ENCODE measurements around the gene MEGF8.
A peak's percentile ranks its signal among the peaks of the same experiment; 100 is the strongest.

The MEGF8 gene

GRCh38 chr19:42286349-42287016 is 39.0 kb upstream of the MEGF8 start:
- no peak for DNase-seq (ENCODE audit: low read depth)

DNA sequence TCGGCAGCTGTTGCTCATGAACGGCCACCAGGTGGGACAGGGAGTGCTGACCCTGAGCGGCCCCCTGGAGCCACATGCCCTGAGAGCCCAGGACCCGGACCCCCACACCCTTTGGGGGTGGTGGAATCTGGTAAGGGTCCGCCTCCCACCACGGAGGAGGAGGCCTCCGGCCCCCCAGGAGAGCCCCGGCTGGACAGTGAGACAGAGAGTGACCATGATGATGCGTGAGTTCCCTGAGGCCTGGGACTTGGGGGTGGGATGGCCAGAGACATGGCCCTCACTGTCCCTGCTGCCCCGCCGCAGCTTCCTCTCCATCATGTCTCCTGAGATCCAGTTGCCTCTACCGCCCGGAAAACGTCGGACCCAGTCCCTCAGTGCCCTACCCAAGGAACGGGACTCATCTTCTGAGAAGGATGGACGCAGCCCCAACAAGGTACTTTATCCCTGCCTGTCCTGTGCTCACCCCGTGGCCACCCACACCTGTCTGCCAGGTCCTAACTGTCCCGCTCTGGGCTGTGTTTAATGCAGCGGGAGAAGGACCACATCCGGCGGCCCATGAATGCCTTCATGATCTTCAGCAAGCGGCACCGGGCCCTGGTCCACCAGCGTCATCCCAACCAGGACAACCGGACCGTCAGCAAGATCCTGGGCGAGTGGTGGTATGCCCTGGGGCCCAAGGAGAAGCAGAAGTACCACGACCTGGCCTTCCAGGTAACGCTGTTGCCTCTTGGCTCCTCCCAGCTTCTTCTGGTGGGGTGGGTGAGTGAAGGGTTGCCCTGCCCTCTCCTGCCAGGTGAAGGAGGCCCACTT is 38.2 kb upstream of the MEGF8 start:
- DNase-seq (ENCODE audit: low read depth): no peak

- no peak for DNase-seq (ENCODE audit: low read depth)
These were observed 37.7 kb upstream of the MEGF8 start for GRCh38 chr19:42287827-42288107.

- DNase-seq (ENCODE audit: low read depth): no peak
These were observed 37.0 kb upstream of the MEGF8 start for GRCh38 chr19:42288387-42288786.

DNA sequence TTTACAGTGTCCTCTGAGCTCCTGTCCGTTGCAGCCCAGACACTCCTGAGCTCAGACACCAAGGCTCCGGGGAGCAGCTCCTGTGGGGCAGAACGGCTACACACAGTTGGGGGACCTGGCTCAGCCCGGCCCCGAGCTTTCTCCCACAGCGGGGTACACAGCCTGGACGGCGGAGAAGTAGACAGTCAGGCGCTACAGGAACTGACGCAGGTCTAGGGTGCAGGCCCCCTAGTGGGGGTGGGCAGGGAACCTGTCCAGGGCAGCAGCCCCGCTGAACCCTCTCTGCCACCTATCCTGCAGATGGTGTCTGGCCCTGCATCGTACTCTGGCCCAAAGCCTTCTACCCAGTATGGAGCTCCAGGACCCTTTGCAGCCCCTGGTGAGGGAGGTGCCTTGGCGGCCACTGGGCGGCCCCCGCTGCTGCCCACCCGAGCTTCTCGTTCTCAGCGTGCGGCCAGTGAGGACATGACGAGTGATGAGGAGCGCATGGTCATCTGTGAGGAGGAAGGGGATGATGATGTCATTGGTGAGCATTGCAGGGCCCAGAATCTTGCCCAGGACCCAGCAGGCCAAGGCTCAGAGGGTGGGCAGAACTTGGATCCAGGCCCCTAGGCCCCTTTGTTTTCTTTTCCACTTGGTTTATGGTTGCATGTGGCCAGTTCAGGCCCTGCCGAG is 36.4 kb upstream of the MEGF8 start:
- no peak for DNase-seq (ENCODE audit: low read depth)

DNA sequence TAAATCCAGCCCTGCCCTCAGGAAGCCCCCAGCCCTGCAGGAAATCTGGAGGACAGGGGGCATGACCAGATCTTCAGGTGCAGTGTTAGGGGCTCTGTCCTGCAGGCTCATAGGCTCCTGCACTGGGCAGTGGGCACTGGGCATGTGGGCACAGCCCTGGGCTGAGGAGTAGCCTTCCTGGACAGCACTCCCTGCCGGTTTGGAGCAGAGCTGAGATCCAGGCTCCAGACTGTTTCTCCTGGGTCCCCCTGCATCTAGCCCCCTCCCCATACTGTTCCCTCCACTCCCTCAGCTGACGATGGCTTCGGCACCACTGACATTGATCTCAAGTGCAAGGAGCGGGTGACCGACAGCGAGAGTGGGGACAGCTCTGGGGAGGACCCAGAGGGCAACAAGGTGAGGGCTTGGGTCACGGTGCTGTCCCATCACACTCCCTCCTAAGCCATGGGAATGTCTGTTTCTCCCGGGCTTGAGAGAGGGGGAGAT is 35.8 kb upstream of the MEGF8 start:
- DNase-seq (ENCODE audit: low read depth): no peak

- DNase-seq (ENCODE audit: low read depth): no peak
These were observed 35.3 kb upstream of the MEGF8 start for GRCh38 chr19:42290136-42290522.

DNA sequence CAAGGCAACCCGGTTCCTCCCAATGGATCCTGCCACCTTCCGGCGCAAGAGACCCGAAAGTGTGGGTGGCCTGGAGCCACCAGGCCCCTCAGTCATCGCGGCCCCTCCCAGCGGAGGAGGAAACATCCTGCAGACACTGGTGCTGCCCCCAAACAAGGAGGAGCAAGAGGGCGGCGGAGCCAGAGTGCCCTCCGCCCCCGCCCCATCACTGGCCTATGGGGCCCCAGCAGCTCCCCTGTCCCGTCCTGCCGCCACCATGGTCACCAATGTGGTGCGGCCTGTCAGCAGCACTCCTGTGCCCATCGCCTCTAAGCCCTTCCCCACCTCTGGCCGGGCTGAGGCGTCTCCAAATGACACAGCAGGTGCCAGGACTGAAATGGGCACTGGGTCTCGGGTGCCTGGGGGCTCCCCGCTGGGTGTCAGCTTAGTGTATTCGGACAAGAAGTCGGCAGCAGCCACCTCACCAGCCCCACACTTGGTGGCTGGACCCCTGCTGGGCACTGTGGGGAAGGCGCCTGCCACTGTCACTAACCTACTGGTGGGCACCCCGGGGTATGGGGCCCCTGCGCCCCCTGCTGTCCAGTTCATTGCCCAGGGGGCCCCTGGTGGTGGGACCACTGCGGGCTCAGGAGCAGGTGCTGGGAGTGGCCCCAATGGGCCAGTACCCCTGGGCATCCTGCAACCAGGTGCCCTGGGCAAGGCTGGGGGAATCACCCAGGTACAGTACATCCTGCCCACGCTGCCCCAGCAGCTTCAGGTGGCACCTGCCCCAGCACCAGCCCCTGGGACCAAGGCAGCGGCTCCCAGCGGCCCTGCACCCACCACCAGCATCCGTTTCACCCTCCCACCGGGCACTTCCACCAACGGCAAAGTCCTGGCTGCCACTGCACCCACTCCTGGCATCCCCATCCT is 34.7 kb upstream of the MEGF8 start:
- no peak for DNase-seq (ENCODE audit: low read depth)

DNA sequence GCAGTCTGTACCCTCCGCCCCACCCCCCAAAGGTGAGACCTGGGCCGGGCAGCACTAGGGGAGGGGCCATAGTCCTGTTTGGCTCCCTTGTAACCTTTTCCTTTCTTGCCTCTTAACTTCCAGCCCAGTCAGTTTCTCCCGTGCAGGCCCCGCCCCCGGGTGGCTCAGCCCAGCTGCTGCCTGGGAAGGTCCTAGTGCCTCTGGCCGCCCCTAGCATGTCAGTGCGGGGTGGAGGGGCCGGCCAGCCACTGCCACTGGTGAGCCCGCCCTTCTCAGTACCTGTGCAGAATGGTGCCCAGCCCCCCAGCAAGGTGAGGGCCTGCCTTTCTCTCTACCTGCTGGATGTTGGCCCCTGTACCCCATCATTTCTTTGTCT is 34.0 kb upstream of the MEGF8 start:
- DNase-seq (ENCODE audit: low read depth): no peak

DNA sequence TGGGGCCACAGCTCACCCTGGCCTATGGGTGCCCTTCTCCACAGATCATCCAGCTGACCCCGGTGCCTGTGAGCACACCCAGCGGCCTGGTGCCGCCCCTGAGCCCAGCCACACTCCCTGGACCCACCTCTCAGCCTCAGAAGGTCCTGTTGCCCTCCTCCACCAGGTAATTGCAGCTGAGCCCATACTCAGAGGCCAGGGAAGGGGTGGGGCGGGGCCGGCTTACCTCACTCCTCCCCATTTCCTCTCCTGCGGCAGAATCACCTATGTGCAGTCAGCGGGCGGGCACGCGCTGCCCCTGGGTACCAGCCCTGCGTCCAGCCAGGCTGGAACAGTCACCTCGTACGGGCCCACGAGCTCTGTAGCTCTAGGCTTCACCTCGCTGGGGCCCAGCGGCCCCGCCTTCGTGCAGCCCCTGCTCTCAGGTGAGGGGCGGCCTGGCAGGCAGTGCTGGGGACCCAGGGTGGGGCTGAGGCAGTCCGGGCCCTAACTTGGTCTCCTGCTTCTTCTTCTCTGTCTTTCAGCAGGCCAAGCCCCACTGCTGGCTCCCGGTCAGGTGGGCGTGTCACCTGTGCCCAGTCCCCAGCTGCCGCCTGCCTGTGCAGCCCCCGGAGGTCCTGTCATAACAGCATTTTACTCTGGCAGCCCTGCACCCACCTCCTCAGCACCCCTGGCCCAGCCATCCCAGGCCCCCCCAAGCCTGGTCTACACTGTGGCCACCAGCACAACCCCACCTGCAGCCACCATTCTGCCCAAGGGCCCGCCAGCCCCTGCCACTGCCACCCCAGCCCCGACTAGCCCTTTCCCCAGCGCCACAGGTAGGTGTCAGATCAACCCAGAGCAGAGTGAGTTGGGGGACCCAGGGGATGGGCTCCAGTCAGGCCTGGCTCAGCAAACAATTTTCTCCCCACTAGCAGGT is 33.1 kb upstream of the MEGF8 start:
- no peak for DNase-seq (ENCODE audit: low read depth)

DNA sequence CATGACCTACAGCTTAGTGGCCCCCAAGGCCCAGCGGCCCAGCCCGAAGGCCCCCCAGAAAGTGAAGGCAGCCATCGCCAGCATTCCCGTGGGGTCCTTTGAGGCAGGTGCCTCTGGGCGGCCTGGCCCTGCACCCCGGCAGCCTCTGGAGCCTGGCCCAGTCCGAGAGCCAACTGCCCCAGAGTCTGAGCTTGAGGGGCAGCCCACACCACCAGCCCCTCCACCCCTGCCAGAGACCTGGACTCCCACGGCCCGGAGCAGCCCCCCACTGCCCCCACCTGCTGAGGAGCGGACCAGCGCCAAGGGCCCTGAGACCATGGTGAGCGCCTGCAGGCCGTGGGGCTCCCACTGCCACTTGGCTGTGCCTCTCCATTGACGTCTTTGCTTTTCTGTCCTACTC is 32.5 kb upstream of the MEGF8 start:
- DNase-seq (ENCODE audit: low read depth): no peak

GRCh38 chr19:42293540-42293939 is 31.9 kb upstream of the MEGF8 start:
- no peak for DNase-seq (ENCODE audit: low read depth)

DNA sequence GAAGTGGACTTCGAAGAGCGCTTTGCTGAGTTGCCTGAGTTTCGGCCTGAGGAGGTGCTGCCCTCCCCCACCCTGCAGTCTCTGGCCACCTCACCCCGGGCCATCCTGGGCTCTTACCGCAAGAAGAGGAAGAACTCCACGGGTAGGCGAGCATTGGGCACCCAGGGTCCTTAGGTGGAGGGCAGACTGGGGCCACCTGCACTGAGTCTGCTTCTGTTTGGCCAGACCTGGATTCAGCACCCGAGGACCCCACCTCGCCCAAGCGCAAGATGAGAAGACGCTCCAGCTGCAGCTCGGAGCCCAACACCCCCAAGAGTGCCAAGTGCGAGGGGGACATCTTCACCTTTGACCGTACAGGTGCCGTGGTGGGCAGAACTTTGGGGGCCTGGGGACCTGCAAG is 31.5 kb upstream of the MEGF8 start:
- DNase-seq (ENCODE audit: low read depth): no peak

GRCh38 chr19:42294471-42295137 is 30.8 kb upstream of the MEGF8 start:
- DNase-seq (ENCODE audit: low read depth): no peak

- DNase-seq (ENCODE audit: low read depth): no peak
These were observed 30.1 kb upstream of the MEGF8 start for GRCh38 chr19:42295342-42295741.

DNA sequence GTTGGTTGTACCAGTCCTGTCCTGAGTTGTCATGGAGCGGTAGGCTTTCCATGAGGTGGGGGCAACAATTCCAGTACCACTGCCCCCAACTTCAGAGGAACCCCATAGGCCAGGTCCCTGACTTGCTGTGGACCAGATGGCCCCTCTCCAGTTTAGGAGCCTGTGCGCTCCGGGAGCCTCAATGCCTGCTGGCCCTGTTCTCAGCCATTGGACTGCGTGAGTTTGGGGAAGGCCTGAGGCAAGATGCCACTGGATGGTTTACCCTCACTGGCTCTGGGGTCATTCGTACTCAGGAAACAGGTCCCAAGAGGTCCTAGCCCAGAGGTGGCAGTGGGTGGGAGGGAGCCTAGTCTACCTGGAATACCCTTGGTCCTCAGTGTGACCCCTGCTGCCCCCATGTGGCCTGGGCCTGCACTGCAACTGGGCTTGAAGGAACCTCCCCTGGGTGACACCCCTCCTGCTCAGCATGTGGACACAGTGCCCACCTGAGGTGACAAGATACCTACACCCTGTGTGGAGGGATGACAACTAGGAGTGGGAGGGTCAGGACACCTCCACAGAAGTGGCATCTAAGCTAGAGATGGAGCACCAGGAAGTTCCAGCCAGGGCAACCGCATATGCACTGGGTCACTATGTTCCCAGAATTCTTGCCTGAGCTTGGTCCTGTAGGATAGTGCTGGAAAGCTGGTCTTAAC is 29.5 kb upstream of the MEGF8 start:
- peak; percentile 88 for DNase-seq (ENCODE audit: low read depth)

DNA sequence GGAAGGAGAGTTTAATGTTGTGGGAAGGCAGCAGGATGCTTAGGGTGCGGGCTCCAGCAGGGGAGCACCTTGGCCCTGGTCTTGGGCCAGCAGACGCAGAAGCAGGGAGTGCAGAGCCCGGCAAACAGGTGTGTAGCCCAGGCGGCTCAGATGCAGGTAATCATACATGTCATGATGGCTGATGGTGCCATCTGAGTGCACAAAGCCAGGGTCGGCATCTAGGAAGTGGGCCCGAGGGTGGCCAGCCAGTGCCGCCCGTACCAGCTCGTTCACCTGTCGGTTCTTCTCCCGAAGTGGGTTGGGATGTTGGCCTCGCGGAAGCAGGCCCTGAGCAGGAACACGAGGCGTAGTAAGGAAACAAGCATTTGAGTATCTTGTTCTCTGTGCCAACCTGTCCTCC is 28.4 kb upstream of the MEGF8 start:
- no peak for DNase-seq (ENCODE audit: low read depth)

- DNase-seq (ENCODE audit: low read depth): no peak
These were observed 23.7 kb upstream of the MEGF8 start, which contains the start of gene PRR19 for GRCh38 chr19:42301646-42302203. Gene PRR19 (plus strand): TSS chr19:42302132. CDS start chr19:42309585, 7,453 bp downstream.

GRCh38 chr19:42303101-42303464 is 22.4 kb upstream of the MEGF8 start:
- DNase-seq (ENCODE audit: low read depth): no peak

- no peak for DNase-seq (ENCODE audit: low read depth)
These were observed 21.6 kb upstream of the MEGF8 start for GRCh38 chr19:42303876-42304275.

Data from stimulated activated CD8-positive, alpha-beta memory T cell treated with anti-CD3 and anti-CD28 coated beads, Interleukin-7, amount 100 ng/mL, for 24 hours (primary cell).